Activated CD4-positive, alpha-beta T cell treated with anti-CD3 and anti-CD28 coated beads, Interleukin-2, amount 10 ng/mL, durations not matched to agents 24 days and 14 days (primary cell): ENCODE data around the gene C19orf33. TPM values are rescaled to one million over a fixed set of nuclear protein-coding genes. Genes with fewer than 3 reads are reported as not detected.

Experiments
- total RNA-seq: library from RNA; stranded (reverse); gene quantifications from 2 replicates; pipeline ENCODE4 v1.2.3, GENCODE V29; 2022

C19orf33 gene
- total RNA-seq, 1 donor from 2014 or later, result not detected

Other genes with a start within 250 kb of the C19orf33 start
- 1.8 and 2.0 TPM in 2 replicates for gene DPF1, start 80.0 kb upstream of the C19orf33 start, total RNA-seq
- gene PPP1R14A, start 47.9 kb upstream of the C19orf33 start, total RNA-seq, result 60.3 and 61.1 TPM in 2 replicates
- 69.6 and 70.7 TPM in 2 replicates for gene SPINT2, start 39.7 kb upstream of the C19orf33 start, total RNA-seq
- 83.4 and 84.7 TPM in 2 replicates for gene YIF1B, start 11.7 kb downstream of the C19orf33 start, total RNA-seq
- 18.7 and 20.1 TPM in 2 replicates for gene KCNK6, start 15.6 kb downstream of the C19orf33 start, total RNA-seq
- gene CATSPERG, start 31.6 kb downstream of the C19orf33 start, total RNA-seq, result 3.4 and 3.7 TPM in 2 replicates
- 314 and 315 TPM in 2 replicates for gene PSMD8, start 70.3 kb downstream of the C19orf33 start, total RNA-seq
- gene GGN, start 83.8 kb downstream of the C19orf33 start, total RNA-seq, result 0.47 and 1.0 TPM in 2 replicates
- 2.9 and 3.0 TPM in 2 replicates for gene SPRED3, start 84.4 kb downstream of the C19orf33 start, total RNA-seq
- gene FAM98C, start 98.8 kb downstream of the C19orf33 start, total RNA-seq, result 25.3 and 30.4 TPM in 2 replicates
- 2.1 and 2.2 TPM in 2 replicates for gene RASGRP4, start 122.0 kb downstream of the C19orf33 start, total RNA-seq
- gene RYR1, start 129.4 kb downstream of the C19orf33 start, total RNA-seq, result 3.6 and 4.0 TPM in 2 replicates